ENCODE data around the gene ZBTB46.

ZBTB46 gene

DNA sequence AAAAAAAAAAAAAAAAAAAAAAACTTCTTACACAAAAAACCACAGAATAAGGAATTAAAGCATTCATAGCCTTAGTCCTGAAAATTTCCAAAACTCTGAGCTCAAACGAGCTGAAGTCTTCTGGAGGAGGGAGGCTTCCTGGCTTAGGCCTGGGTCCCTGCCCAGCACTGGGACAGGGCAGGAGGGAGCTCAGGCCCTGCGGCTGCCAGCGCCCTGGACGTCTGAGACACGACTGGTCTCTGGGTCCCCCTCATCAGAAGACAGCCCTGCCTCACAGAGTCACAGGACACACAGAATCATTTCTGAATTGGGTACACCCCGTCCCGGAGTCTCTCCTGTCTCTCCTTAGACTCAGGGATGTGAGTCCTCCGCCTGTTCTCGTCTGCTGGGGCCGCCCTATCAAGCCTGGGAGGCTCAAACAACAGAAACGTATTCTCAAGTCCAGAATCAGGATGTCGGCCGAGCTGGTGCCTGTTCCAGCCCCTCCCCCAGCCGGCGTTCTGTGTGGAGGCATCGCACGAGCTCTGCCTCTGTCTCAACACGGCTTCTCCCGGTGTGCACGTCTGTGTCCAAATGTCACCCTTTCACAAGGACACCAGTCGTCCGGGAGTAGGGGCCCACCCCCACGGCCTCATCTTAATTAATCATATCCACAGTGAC lies 39.4 kb downstream of the ZBTB46 start:
- no peak for DNase-seq (ENCODE audit: low read depth)
- TF ChIP-seq CTCF (IDR thresholded peaks at IDR 0.05; ENCODE audit: low read length, missing control alignments) = no peak

DNA sequence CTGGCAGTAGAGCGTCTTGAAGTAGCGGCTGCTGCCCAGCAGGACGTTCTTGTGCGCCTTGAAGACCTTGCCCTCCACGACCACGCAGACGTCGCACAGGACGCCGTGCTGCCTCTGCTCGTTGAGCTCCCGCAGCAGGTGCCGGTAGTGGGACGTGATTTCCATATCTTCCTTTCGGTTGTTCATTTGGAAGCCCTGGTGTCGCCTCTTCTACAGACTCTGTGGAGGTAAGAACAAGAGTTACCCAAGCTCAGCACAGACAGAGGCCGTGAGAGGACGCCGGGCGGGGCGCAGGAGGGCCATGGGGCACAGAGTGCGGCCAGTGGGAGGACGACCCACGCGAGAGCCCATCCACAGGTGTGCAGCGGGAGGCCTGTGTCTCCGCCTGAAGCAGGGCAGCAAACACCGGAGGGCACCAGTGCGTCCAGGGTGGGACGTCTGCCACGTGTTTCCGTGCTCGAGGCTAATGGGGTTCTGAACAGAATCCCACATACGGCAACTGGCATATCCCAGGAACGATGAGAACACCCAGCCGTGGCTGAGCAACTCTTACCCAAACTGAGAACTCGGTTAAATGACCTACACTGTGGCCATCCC lies 40.4 kb downstream of the ZBTB46 start:
- H3K4me3 ChIP-seq (replicated peaks; ENCODE audit: low read depth, low read length) = no peak overlapping the region
- DNase-seq (ENCODE audit: low read depth) = no peak
- no peak for TF ChIP-seq CTCF (IDR thresholded peaks at IDR 0.05; ENCODE audit: low read length, missing control alignments)

More for the DNA sequence above, 39.4 kb downstream of the ZBTB46 start:
- no peak overlapping the region for H3K4me3 ChIP-seq (replicated peaks; ENCODE audit: low read depth, low read length)

GRCh38 chr20:63789836-63790571 lies 41.1 kb downstream of the ZBTB46 start:
- TF ChIP-seq CTCF (IDR thresholded peaks at IDR 0.05; ENCODE audit: low read length, missing control alignments) = no peak
- no peak for DNase-seq (ENCODE audit: low read depth)
- no peak overlapping the region for H3K4me3 ChIP-seq (replicated peaks; ENCODE audit: low read depth, low read length)

DNA sequence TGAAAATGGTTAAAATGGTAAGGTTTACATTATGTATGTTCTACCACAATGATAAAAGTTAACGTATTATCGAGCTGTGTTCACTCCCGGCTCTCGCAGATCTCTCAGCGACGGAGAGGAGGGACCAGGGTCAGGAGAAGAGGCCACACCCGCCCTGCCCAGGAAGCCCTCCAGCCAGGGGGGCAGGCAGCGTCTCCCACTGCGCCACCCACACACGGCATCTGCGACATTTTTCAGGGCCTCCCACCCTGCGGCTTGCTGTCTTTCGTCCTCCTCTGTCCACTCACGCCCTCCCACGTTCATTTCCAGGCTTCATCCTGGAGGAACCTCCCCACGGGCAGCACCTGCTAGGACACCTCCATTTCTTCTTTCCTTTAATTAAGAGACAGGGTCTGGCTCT lies 43.3 kb downstream of the ZBTB46 start:
- H3K4me3 ChIP-seq (replicated peaks; ENCODE audit: low read depth, low read length) = no peak overlapping the region
- no peak for DNase-seq (ENCODE audit: low read depth)
- no peak for TF ChIP-seq CTCF (IDR thresholded peaks at IDR 0.05; ENCODE audit: low read length, missing control alignments)

DNA sequence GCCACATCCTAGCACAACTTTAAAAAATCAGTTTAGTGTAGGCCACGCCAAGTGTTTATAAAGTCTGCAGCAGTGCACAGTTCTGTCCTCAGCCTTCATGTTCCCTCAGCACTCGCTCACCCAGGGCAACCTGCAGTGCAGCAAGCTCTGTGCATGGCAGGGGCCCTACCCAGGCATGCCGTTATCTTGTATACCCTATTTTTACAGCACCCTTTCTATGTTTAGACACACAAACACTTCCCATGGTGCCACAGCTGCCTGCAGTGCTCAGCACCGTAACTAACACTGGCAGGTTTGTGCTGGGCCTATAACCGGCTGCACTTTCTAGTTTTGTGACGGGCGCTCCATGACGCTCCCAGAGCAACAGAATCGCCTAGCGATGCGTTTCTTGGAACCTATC lies 43.8 kb downstream of the ZBTB46 start:
- no peak for TF ChIP-seq CTCF (IDR thresholded peaks at IDR 0.05; ENCODE audit: low read length, missing control alignments)
- H3K4me3 ChIP-seq (replicated peaks; ENCODE audit: low read depth, low read length) = no peak overlapping the region
- DNase-seq (ENCODE audit: low read depth) = no peak

- DNase-seq (ENCODE audit: low read depth) = no peak
- H3K4me3 ChIP-seq (replicated peaks; ENCODE audit: low read depth, low read length) = no peak overlapping the region
- TF ChIP-seq CTCF (IDR thresholded peaks at IDR 0.05; ENCODE audit: low read length, missing control alignments) = no peak
Measured at GRCh38 chr20:63785691-63786131, 45.4 kb downstream of the ZBTB46 start.

Data from fibroblast of pulmonary artery (primary cell).